ENCODE results near the gene PRLHR.

Gene PRLHR

GRCh38 chr10:118551535-118552100, 43.8 kb downstream of the PRLHR start:
- Histone ChIP-seq H4K20me1 (ENCODE audit: control insufficient read depth, insufficient read depth, low read depth, low read length) (no peaks in the 10 kb centered on the region), H3K9me2 (replicated peaks; ENCODE audit: control insufficient read depth, low read length) (no peaks in the 10 kb centered on the region), H3K27me3 (ENCODE audit: control insufficient read depth, low read length) (peaks cover 3% of the 10 kb centered on the region), H3F3A (ENCODE audit: control insufficient read depth, insufficient read depth) (no peaks in the 10 kb centered on the region), H3K79me2 (ENCODE audit: control insufficient read depth, low read length) (no peaks in the 10 kb centered on the region), H3K27ac (ENCODE audit: low read depth, low read length) (no peak overlapping the region), H3K4me2 (ENCODE audit: low read length) (no peak overlapping the region), H3K9me3 (ENCODE audit: control insufficient read depth, insufficient read depth, low read length) (no peaks in the 10 kb centered on the region), H3K36me3 (ENCODE audit: control insufficient read depth, low read length) (no peaks in the 10 kb centered on the region), H3K4me3 (ENCODE audit: low read length) (no peak overlapping the region), H3K4me1 (ENCODE audit: control insufficient read depth, low read length) (no peaks in the 10 kb centered on the region)
- TF ChIP-seq EZH2phosphoT487 (IDR thresholded peaks at IDR 0.05; ENCODE audit: borderline replicate concordance, low read length) = no peak
- TF ChIP-seq, protein P1, sequence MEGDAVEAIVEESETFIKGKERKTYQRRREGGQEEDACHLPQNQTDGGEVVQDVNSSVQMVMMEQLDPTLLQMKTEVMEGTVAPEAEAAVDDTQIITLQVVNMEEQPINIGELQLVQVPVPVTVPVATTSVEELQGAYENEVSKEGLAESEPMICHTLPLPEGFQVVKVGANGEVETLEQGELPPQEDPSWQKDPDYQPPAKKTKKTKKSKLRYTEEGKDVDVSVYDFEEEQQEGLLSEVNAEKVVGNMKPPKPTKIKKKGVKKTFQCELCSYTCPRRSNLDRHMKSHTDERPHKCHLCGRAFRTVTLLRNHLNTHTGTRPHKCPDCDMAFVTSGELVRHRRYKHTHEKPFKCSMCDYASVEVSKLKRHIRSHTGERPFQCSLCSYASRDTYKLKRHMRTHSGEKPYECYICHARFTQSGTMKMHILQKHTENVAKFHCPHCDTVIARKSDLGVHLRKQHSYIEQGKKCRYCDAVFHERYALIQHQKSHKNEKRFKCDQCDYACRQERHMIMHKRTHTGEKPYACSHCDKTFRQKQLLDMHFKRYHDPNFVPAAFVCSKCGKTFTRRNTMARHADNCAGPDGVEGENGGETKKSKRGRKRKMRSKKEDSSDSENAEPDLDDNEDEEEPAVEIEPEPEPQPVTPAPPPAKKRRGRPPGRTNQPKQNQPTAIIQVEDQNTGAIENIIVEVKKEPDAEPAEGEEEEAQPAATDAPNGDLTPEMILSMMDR (IDR thresholded peaks at IDR 0.05; ENCODE audit: low read depth, low read length, poor library complexity, severe bottlenecking) = no peak

DNA sequence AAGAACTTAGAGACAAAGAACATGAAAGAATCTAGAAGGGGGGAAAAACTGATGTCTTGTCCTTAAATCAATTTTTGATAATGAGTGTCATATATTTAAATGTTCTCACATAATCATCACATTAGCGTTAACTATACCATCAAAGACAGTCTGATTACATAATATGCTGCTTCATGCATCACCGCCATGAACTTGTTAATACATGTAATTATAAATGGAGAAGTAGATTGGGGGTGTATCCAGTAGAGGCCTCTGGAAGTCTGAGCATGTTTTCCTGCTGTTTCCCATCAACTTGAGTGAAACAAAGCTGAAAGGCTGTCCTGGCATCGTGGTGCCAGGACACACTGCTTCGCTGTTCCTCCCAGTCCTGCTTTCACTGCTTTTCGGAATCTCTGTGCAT, 48.2 kb downstream of the PRLHR start:
- Histone ChIP-seq H3K4me2 (ENCODE audit: low read length) (no peak overlapping the region), H3K4me3 (ENCODE audit: low read length) (no peak overlapping the region), H3K36me3 (ENCODE audit: control insufficient read depth, low read length) (no peaks in the 10 kb centered on the region), H3K9me2 (replicated peaks; ENCODE audit: control insufficient read depth, low read length) (no peaks in the 10 kb centered on the region), H4K20me1 (ENCODE audit: control insufficient read depth, insufficient read depth, low read depth, low read length) (no peaks in the 10 kb centered on the region), H3F3A (ENCODE audit: control insufficient read depth, insufficient read depth) (no peaks in the 10 kb centered on the region), H3K27ac (ENCODE audit: low read depth, low read length) (no peak overlapping the region), H3K27me3 (ENCODE audit: control insufficient read depth, low read length) (peaks cover 12% of the 10 kb centered on the region), H3K4me1 (ENCODE audit: control insufficient read depth, low read length) (no peaks in the 10 kb centered on the region), H3K9me3 (ENCODE audit: control insufficient read depth, insufficient read depth, low read length) (no peaks in the 10 kb centered on the region), H3K79me2 (ENCODE audit: control insufficient read depth, low read length) (no peaks in the 10 kb centered on the region)
- no peak for TF ChIP-seq EZH2phosphoT487 (IDR thresholded peaks at IDR 0.05; ENCODE audit: borderline replicate concordance, low read length)

GRCh38 chr10:118546479-118546878, 49.0 kb downstream of the PRLHR start:
- no peaks in the 10 kb centered on the region for H4K20me1 ChIP-seq (ENCODE audit: control insufficient read depth, insufficient read depth, low read depth, low read length)
- no peaks in the 10 kb centered on the region for H3F3A ChIP-seq (ENCODE audit: control insufficient read depth, insufficient read depth)
- H3K36me3 ChIP-seq (ENCODE audit: control insufficient read depth, low read length) = no peaks in the 10 kb centered on the region
- H3K4me3 ChIP-seq (ENCODE audit: low read length) = no peak overlapping the region
- no peaks in the 10 kb centered on the region for H3K4me1 ChIP-seq (ENCODE audit: control insufficient read depth, low read length)
- peaks cover 14% of the 10 kb centered on the region for H3K27me3 ChIP-seq (ENCODE audit: control insufficient read depth, low read length)
- no peaks in the 10 kb centered on the region for H3K79me2 ChIP-seq (ENCODE audit: control insufficient read depth, low read length)
- H3K9me3 ChIP-seq (ENCODE audit: control insufficient read depth, insufficient read depth, low read length) = no peaks in the 10 kb centered on the region
- no peak for TF ChIP-seq EZH2phosphoT487 (IDR thresholded peaks at IDR 0.05; ENCODE audit: borderline replicate concordance, low read length)
- TF ChIP-seq, protein P1 (IDR thresholded peaks at IDR 0.05; ENCODE audit: low read depth, low read length, poor library complexity, severe bottlenecking) = no peak
- no peak overlapping the region for H3K27ac ChIP-seq (ENCODE audit: low read depth, low read length)
- no peaks in the 10 kb centered on the region for H3K9me2 ChIP-seq (replicated peaks; ENCODE audit: control insufficient read depth, low read length)
- no peak overlapping the region for H3K4me2 ChIP-seq (ENCODE audit: low read length)

- H3K27me3 ChIP-seq (ENCODE audit: control insufficient read depth, low read length) = peaks cover 14% of the 10 kb centered on the region
- H3K9me3 ChIP-seq (ENCODE audit: control insufficient read depth, insufficient read depth, low read length) = no peaks in the 10 kb centered on the region
- TF ChIP-seq, protein P1 (IDR thresholded peaks at IDR 0.05; ENCODE audit: low read depth, low read length, poor library complexity, severe bottlenecking) = no peak
- no peak for TF ChIP-seq EZH2phosphoT487 (IDR thresholded peaks at IDR 0.05; ENCODE audit: borderline replicate concordance, low read length)
- no peak overlapping the region for H3K27ac ChIP-seq (ENCODE audit: low read depth, low read length)
- H3K79me2 ChIP-seq (ENCODE audit: control insufficient read depth, low read length) = no peaks in the 10 kb centered on the region
- H3K4me2 ChIP-seq (ENCODE audit: low read length) = no peak overlapping the region
- H3K4me3 ChIP-seq (ENCODE audit: low read length) = no peak overlapping the region
- H4K20me1 ChIP-seq (ENCODE audit: control insufficient read depth, insufficient read depth, low read depth, low read length) = no peaks in the 10 kb centered on the region
- H3F3A ChIP-seq (ENCODE audit: control insufficient read depth, insufficient read depth) = no peaks in the 10 kb centered on the region
- no peaks in the 10 kb centered on the region for H3K36me3 ChIP-seq (ENCODE audit: control insufficient read depth, low read length)
- no peaks in the 10 kb centered on the region for H3K9me2 ChIP-seq (replicated peaks; ENCODE audit: control insufficient read depth, low read length)
- no peaks in the 10 kb centered on the region for H3K4me1 ChIP-seq (ENCODE audit: control insufficient read depth, low read length)
Observed at GRCh38 chr10:118545381-118545780, 50.1 kb downstream of the PRLHR start.

Data from DOHH2 (cell line).